GM12801 (cell line): Measurements from ENCODE around the gene MBNL2.

ENCODE experiments used
- CTCF ChIP-seq: IDR thresholded peaks from one replicate; pipeline ENCODE4 v1.5.1; 2011; ENCODE audit warnings: control low read depth; ENCODE audit not compliant: insufficient read length; ENCODE audit errors: extremely low read depth

MBNL2 gene

DNA sequence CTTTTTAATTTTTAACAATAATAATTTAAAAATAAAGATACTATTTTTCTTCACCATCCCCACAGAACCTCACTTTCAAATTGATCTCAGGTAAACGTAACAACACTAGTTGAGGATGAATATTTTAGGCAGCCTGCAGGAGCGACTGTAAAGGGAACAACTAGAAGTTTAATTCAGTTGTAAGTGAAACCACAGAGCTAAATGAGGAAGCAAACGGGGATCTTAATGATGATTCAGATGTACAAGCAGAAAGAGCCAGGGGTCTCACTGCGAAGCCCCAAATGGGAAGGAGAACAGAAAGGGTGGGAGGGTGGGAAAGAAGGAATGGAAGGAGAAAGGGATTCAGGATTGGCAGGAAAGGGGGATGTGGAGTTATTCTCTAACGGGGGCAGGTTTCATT lies 157.3 kb downstream of the MBNL2 start:
- TF ChIP-seq CTCF, result no peak

DNA sequence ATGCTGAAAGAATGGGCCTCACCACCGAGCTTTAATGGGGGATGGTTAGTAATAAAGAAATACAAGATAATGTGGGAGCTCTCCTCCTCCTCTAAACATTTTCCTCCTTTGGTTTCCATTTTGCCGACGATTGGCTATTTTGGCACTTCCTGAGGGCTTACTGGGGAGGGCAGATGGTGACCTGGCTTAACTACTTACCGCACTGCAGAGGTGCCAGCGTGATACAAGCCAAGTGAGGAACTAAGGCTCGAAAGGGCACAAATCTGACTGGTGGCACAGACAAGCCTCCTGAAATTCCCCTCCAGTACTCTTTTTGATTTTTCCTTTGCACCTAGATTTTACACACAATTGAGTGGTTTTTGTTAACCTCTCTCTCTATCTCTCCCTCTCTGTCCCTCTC lies 158.6 kb downstream of the MBNL2 start:
- no peak for TF ChIP-seq CTCF

- no peak for TF ChIP-seq CTCF
These were observed 159.1 kb downstream of the MBNL2 start for GRCh38 chr13:97381189-97381588.

- no peak for TF ChIP-seq CTCF
These were observed 160.1 kb downstream of the MBNL2 start for GRCh38 chr13:97382276-97382675.

- no peak for TF ChIP-seq CTCF
These were observed 162.2 kb downstream of the MBNL2 start for GRCh38 chr13:97384371-97384770.

DNA sequence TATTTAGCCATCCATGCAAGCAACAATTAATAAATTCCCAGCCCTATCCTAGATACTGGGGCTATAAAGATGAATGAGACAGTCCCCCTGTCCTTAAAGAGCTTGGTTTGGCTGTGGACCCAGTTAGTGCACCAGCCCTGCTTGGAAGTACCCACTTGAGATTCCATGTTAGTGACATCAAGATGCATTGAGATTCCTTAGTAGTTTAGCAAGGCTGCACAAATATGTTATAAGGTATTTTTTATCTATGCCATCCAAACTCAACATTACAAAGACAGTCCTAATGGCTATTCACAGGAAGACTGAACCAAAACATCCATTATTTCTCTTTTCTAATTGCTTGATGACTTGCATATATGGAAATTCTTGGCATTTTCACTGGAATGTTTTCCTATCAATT lies 163.0 kb downstream of the MBNL2 start:
- no peak for TF ChIP-seq CTCF

DNA sequence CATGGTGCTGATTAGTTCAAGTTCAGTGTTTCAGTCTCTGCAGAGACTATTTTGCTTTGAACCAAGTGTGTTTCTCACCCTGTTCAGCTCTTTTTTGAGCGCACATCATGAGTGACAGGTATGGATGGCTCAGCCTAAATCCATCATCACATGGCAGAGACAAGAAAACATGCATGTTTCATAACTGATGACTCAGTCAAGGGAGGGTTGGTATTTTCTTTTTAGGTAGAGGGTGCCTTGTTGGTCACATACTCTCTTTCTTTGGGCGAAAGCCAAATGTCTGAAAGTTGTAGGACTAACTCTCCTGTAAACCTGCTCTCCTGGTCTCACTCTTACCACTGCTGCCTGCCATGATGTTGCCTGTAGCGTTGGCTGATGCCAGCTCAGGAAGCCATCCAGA lies 163.7 kb downstream of the MBNL2 start:
- no peak for TF ChIP-seq CTCF
